ENCODE measurements around the gene PTOV1.
"Not testable (repeated sequence)": the region's sequence is repeated elsewhere in the genome, so short reads cannot be mapped to it uniquely, and the experiment has no call there.

PTOV1 gene

DNA sequence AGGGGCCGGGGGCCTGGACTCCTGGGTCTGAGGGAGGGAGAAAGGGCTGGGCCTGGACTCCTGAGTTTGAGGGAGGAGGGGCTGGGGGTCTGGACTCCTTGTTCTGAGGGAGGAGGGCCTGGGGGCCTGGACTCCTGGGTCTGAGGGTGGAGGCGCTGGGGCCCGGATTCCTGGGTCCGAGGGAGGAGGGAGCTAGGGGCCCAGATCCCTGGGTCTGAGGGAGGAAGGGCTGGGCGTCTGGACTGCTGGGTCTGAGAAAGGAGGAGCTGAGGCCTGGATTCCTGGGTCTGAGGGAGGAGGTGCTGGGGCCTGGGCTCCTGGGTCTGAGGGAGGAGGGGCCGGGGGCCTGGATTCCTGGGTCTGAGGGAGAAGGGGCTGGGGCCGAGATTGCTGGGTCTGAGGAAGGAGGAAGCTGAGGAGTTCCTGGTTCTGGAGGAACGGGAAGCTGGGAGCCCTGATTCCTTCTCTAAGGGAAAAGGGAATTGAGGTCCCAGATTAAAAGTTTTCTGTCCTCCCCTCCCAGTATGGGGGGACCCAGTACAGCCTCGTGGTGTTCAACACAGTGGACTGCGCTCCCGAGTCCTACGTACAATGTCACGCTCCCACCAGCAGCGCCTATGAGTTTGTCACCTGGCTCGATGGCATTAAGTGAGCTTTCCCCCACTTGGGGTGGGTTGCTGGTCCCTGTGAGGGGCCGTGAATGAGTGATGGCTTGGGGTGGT lies 32.1 kb upstream of the PTOV1 start:
- peak; percentile 40 for DNase-seq

DNA sequence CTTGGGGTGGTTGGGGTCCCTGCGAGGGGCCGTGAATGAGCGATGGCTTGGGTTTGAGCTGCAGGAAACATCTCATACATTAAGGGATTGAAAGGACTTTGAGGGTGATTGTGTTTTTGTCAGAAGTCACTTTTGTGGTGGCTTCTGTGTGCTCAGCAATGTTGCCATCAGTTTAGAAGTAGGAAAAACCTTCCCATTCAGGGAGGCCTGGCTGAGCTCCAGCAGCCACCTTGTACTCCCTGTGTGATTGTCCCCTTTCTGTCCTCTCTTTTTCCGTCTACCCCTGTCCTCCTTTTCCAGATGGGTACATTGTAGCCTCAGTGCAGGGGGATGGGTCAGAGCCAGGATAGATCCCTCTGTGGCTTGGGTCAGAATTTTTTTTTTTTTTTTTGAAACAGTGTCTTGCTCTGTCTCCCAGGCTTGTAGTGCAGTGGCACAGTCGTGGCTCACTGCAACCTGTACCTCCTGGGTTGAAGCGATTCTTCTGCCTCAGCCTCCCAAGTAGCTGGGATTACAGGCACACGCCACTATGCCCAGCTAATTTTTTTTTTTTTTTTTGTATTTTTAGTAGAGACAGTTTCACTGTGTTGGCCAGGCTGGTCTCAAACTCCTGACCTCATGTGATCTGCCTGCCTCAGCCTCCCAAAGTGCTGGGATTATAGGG lies 31.4 kb upstream of the PTOV1 start:
- DNase-seq: not testable (repeated sequence)

DNA sequence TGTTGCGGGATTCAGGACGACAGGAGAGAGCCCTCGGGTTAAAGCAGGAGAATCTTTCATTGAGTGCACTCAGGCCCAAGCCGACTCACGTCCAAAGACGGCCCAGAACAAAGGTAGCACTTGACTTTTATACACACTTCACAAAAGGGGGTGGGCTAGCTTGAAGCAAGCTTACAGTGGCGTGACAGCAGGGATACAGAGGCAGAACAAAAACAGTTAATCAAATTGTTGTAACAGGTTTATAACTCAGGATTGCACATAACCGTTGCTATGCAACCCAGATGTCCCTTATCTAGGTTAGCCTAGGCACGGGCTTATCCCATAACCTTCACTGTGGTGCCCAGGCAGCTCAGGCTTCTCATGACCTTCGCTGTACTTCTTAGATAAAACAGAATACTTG lies 30.8 kb upstream of the PTOV1 start:
- no peak for DNase-seq

DNA sequence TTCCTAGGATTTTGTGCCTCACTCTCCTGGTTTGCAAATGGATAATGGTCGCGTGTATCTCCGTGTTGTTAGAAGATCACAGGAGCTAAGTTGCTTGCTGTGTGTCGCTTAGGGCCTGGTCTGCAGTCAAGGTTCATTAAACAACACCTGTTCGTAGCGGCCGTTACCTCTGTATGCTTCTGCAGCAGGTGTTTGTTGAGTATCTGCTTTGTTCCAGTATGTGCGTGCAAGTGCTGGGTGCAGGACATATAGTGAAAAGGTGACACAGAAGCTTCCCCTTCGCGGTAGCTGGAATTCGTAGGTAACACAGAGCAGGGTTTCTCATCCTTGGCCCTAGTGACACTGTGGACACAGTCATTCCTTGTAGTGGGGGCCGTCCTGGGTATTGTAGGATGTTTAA lies 27.5 kb upstream of the PTOV1 start:
- peak; percentile 62 for DNase-seq

DNA sequence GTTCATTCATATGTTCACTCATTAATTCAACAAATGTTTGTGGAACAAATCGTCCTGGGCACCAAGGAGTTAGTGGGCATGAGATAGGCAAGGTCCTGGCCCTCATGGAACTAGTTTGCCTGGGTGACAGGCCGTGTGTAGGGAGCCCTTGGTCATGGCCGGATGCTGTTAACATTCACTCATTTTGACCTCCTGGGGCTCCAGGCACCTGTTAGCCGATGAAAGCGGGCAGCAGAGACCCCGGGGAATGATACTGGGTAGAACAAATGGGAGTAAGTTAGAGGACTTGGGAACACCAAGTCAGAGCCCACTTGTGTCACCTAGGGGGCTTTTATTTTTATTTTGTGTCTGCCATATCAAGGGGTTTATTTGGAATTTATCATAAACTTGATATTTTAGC lies 26.3 kb upstream of the PTOV1 start:
- DNase-seq: no peak

DNA sequence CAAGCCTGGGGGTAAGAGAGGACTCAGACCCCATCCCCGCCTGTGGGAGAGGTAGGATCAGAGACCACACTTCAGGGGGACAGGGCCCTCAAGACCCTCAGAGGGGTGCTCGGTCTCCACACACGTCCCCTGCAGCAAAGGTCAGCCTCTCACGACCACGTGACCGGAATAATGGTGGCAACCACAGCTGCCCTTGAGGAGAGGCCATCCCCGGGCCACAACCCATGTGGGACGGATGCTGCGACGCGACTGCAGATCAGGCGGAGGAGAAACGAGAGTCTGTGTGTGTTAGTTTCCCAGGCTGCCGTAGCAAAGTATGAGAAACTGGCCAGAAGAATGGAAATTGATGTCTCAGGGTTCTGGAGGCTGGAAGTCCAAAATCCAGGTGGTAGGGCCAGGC lies 23.9 kb upstream of the PTOV1 start:
- no peak for DNase-seq

DNA sequence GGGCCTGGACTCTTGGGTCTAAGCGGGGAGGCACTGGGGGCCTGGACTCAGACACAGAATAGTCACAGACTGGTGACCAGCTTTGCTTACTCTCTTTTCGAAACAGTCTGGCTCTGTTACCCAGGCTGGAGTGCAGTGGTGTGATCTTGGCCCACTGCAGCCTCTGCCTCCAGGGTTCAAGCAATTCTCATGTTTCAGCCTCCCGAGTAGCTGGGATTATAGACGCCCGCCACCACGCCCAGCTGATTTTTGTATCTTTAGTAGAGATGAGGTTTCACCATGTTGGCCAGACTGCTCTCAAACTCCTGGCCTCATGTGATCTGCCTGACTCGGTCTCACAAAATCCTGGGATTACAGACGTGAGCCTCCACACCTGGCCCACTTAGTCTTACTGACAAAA lies 21.8 kb upstream of the PTOV1 start:
- no peak for DNase-seq

DNA sequence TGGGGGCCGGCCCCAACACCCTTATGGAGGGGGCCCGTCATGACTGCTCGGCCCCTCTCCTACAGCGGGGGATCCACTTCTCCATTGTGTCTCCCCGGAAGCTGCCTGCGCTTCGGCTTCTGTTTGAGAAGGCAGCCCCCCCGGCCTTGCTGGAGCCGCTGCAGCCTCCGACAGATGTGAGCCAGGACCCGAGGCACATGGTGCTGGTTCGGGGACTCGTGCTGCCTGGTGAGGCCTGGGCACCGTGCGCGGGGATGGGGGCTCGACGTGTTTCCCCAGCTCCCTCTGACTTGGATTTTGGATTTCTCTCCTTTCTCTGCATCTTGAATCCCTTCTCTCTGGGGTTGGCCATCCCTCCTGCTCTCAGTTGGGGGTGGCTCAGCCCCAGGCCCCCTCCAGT lies 21.2 kb upstream of the PTOV1 start:
- no peak for DNase-seq

DNA sequence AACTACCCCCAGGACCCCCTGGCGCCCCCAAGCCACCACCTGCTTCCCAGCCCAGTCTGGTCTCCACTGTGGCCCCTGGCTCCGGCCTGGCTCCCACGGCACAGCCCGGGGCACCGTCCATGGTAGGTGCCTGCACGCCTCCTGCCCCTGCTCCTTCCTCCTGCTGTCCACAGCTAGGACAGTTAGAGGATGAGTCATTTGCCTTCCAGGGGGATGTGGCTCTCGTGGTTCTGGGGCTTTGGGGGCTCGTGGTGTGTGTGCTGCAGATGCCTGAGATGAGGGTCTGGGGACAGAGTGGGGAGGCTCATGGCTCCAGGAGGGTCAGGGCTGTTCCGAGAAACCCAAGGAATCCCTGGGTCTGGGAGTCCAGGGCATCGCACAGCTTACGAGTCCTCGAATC lies 20.2 kb upstream of the PTOV1 start:
- no peak for DNase-seq

DNA sequence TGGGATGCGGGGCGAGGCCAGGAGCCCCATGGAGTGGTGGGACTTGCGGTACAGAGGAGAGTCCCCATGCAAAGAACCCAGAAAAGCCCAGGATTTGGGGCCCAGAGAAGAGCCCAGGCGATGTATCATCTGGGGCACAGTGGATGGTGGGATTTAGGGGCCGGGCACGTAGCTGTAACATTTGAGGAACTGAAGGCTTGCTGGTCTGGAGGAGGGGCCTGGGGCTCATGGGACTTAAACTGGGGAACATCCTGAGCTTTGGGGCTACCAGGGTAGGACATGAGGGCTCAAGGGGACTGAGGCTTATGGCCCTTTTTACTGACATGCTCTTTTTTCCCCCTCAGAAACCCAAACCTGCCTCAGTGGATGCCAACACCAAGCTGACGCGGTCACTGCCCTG lies 19.4 kb upstream of the PTOV1 start:
- DNase-seq: no peak

DNA sequence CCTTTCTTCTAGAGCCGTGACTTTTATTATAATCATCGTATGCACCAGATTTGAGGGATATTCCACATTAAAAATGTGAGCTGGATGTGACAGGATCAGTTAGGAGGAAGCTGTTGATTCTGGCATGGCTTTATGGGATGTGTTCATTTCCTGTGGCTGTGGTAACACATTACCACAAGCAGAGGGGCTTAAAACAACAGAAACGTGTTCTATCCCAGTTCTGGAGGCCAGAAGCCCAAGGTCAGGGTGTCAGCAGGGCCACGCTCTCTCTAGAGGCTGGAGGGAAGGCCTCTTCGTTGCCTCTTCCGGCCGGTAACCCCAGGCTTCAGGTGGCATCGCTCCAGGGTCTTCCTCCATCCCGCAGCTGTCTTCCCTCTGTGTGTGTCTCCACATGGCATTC lies 18.4 kb upstream of the PTOV1 start:
- no peak for DNase-seq

DNA sequence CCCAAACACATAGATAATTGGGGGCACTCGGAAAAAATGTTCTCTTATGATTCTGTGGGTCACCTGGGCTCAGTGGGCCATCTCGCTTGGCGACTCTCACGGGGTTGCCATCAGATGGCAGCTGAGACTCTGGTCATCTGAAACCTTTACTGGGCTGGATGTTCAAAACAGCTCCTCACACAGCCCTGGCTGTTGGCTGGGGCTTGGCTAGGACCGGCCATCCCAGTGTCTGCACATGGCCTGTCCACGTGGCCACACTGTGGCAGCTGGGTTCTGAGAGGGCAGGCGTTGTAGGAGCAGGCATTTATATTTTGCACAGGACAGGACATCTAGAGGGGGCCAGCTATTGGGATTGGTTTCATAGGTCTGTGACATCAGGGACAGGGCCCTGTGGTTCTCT lies 17.4 kb upstream of the PTOV1 start:
- DNase-seq: no peak

DNA sequence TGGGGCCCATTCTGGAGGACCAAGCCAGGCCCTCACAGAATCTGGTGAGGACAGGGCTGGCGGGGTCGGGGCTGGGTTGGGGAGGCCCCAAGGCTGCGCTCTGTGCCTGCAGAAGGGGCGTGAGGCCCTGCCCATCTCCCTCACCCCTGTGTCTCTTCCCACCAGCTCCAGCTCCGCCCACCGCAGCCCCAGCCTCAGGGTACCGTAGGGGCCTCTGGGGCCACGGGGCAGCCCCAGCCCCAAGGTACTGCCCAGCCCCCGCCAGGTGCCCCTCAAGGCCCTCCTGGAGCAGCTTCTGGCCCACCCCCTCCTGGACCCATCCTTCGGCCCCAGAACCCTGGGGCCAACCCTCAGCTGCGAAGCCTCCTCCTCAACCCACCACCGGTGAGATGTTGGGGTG lies 15.4 kb upstream of the PTOV1 start:
- DNase-seq: no peak

DNA sequence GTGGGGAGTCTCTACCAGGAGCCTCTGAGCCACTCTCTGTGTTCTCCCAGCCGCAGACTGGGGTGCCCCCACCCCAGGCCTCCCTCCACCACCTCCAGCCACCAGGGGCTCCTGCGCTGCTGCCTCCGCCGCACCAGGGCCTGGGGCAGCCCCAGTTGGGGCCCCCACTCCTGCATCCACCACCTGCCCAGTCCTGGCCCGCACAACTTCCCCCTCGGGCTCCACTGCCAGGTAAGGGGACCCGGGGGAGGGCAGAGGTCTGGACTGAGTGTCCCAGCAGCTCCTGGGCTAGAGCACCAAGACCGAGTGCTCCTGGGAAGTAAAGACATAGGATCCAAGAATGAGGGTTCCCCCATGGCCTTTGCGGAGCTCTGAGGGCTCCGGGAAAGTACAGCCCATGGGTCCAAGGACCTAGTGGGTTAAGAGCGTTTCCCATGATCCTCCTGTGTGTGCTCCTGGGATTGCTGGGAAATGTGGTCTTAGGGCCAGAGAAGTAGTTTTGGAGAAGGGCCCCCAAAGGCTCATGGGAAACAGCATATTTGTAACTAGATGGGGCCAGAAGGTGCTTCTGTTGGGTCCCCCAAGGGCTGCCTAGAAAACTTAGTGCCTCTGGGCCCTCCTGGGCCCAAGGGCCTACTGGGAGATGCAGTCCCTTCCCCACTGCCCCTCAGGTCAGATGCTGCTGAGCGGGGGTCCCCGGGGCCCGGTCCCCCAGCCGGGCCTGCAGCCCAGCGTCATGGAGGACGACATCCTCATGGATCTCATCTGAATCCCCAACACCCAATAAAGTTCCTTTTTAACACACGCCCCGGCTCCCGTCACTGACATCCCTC lies 14.6 kb upstream of the PTOV1 start:
- DNase-seq: no peak

DNA sequence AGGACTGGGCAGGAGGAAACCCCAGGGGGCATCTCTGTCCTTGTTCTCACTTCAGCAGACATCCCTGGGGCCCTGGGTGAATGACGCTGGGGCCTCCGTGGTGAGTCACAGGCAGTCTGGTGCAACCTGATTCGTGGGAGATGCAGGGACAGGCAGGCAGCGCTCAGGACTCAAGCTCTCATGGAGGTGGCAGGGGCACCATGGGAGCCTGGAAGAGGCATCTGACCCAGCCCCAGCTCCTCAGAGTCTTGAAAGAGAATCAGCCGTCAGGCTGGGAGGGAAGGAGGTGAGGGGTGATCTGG lies 14.0 kb upstream of the PTOV1 start:
- DNase-seq: no peak

DNA sequence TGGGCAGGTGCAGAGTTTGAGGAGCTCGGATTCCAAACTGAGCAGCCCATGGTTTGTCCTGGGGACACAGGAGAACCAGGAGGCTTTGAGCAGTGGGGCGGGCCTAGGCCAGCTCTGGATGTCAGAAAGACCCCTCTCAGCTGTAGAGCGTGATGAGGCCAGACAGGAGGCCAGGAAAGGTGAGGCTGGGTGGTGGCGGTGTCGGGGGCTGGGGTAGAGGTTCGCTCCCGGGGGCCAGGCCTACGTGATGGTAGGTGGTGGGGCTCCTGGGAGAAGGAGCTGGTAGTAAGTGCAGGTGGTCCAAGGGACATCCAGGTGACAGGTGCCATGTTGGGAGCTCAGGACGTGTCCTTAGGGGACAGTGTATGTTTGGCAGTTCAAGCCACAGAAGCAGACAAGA lies 13.5 kb upstream of the PTOV1 start:
- DNase-seq: no peak

DNA sequence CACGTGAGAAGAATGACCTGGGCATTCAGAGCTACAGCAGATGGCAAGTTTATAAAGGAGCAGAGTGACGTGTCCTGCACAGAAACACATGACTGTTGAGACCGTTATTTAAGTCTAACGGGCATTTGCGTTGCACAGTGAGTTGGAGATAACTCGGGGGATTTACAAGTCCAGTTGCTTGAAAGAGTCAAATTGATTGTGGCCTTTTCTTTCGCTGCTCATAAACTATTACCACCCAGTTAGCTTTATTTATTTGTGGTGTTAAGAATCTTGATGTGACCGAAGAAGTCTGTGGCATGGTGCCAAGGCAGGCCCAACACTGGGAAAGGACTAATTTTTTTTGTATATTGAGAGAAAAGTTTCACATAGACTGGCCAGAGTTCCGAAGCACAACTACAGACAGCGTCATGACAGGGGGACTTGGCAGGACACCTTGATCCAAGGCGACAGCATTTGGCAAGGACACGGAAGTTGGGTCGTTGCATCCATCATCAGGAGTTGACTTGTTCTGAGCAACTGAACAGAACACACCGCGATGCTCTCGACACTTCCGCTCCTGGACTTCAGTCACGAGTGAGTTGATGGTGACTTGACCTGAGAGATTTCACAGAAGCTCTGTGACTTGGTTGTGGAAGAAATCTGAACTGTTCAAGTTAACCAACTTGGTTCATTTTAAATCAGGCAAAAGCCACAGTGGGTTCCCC lies 11.9 kb upstream of the PTOV1 start:
- DNase-seq: no peak

DNA sequence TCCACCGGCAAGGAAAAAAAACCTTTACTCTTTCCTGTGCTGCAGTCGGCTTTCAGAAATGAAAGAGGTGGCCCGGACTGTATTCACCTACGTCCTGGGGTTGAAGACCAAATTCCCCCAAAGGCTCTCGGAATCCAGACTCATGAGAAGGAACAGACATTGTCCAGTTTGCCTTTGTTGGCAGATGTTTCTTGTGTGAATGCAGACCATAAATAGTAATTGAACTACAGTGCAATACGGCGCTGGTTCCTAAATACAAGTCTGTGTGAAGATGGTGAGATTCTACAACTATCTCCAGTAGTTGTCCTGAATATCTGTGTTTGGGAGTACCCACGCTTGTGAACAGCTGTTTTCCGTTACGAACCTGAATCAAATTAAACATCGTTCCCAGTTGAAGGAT lies 11.2 kb upstream of the PTOV1 start:
- DNase-seq: no peak

DNA sequence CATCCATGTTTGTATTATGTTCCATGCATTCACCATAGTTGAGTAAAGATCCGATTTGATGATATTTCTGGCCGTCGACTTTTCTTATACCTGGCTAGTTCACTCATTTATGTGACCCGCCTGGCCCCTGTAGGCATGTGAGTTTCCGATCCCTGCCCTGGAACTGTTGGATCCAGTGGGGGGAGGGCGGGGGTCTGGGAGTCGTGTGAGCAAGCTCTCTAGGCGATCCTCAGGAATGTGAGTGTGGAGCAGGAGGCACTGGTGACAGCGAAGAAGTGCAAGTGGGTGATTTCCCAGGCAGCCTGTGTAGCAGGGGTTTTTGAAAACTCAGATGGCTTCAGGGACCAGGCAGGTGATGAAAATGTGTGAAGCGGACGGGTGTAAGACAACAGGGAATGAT lies 10.6 kb upstream of the PTOV1 start:
- DNase-seq: no peak

DNA sequence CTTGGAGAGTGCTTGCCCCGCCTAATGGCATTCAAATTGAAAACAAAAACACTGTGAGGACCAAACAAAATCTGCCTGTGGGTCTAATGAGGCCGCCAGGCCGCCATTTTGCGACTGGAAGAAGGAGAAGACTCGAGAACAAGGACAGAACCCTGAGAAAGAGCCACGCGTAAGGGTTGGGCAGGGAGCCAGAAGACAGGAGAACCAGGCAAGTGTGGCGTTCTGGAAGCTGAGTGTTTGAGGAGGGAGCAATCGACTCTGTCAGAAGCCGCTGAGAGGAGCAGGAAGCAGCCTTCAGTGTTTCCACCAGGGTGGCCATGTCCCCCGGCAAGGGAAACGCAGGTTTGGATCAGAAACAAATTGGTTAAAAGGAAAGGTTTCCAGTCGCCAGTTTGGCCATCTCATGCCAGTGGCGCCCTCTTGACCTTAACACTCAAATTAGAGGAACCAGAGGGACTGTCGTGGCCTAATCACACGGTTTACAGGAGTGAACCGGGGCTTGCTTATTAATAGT lies 10.2 kb upstream of the PTOV1 start:
- DNase-seq: no peak

DNA sequence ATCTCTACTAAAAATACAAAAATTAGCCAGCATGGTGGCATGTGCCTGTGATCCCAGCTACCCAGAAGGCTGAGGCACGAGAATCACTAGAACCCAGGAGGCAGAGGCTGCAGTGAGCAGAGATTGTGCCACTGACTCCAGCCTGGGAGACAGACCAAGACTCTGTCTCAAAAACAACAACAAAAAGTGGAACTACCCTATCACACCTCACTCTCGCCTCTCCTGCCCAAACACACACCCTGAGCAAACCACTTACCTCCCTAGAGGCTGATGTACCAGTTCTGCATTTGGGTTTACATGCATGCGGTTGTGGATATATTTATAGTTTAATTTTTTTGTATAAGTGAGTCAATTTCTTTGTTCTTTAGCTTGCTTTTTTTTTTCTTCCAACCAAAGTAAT lies 7.7 kb upstream of the PTOV1 start:
- DNase-seq: no peak

DNA sequence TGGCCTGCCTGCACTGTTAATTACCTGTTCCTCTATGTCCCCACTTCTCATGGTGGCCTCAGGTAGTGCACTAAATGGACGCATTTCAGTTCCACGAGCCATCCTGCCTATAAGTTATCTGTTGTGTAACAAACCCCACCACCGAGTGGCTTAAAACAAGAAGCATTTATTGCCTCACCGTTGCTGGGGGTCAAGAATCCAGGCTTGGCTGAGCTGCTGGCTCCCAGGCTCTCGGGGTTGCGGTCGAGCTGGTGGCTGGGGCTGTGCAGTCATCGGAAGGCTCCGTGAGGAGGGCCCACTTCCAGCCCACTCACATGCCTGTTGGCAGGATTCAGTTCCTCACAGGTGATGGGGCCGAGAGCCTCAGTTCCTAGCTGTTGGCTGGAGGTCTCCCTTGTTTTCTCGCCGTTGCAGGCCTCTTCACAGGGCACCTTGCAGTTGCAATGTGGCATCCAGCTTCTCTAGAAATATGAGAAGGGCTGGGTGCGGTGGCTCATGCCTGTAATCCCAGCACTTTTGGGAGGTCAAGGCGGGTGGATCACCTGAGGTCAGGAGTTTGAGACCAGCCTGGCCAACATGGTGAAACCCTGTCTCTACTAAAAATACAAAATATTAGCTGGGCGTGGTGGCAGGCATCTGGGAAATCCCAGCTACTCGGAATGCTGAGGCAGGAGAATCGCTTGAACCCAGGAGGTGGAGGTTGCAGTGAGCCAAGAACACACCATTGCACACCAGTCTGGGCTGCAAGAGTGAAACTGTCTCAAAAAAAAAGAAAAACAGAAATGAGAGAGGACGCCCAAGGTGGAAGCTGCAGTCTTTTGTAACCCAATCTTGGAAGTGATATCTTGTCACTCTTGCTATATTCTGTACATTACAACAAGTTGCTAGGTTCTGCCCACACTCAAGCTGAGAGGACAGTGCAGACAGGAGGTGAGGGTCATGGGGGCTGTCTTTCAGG lies 6.5 kb upstream of the PTOV1 start:
- no peak for DNase-seq

Data from NCI-H69 (cell line).